A673 (cell line): Measurements from ENCODE around the gene MLC1. TPM values are rescaled to one million over a fixed set of nuclear protein-coding genes. Genes with fewer than 3 reads are reported as not detected.

ENCODE experiments used
- BruUV-seq: library from RNA; stranded (reverse); fragments of 400-500 nt; replicated peaks from 2 replicates; lab custom pipeline; 2021; lab: Mats Ljungman, UMichigan
- CTCF ChIA-PET: fragments of 300-600 bp; sonication (Branson Sonifier 250); formaldehyde crosslinking; loops from one replicate; lab custom pipeline; 2022; ENCODE audit warnings: antibody characterized with exemption; lab: Charles Lee
- POLR2A ChIA-PET: fragments of 300-600 bp; sonication (Branson Sonifier 250); formaldehyde crosslinking; loops from one replicate; lab custom pipeline; 2022; ENCODE audit warnings: antibody characterized with exemption; ENCODE audit not compliant: low non-redundant PET; lab: Charles Lee
- DNase-seq: peaks from one replicate; pipeline ENCODE4 v3.0.0-alpha.2; 2015; ENCODE audit warnings: low spot score
- H3K27ac ChIP-seq: fragments of 200-600 bp; sonication (generic); 2 replicates; pipeline ENCODE4 v1.5.1; 2016; ENCODE audit warnings: mixed run types, low read depth, mild to moderate bottlenecking, mixed read lengths, antibody characterized with exemption, low read length; ENCODE audit not compliant: poor library complexity, severe bottlenecking
- H3K27me3 ChIP-seq: fragments of 200-600 bp; sonication (generic); replicated peaks from 2 replicates; pipeline ENCODE4 v1.6.1; 2017; ENCODE audit warnings: mixed run types, low read depth, mild to moderate bottlenecking, mixed read lengths, antibody characterized with exemption, low read length; ENCODE audit not compliant: insufficient read depth, poor library complexity
- H3K36me3 ChIP-seq: fragments of 200-600 bp; sonication (generic); 2 replicates; pipeline ENCODE4 v1.6.1; 2016; ENCODE audit warnings: mixed run types, mild to moderate bottlenecking, mixed read lengths, antibody characterized with exemption, low read length; ENCODE audit not compliant: insufficient read depth, poor library complexity, severe bottlenecking
- H3K4me1 ChIP-seq: fragments of 200-600 bp; sonication (generic); 2 replicates; pipeline ENCODE4 v1.6.1; 2017; ENCODE audit warnings: mixed run types, mild to moderate bottlenecking, mixed read lengths, antibody characterized with exemption, low read length; ENCODE audit not compliant: insufficient read depth, poor library complexity, severe bottlenecking
- H3K4me3 ChIP-seq: fragments of 200-600 bp; sonication (generic); 2 replicates; pipeline ENCODE4 v1.5.1; 2016; ENCODE audit warnings: low read depth, mixed run types, mild to moderate bottlenecking, mixed read lengths, low read length; ENCODE audit not compliant: poor library complexity, severe bottlenecking
- H3K9me3 ChIP-seq: fragments of 200-600 bp; sonication (generic); 2 replicates; pipeline ENCODE4 v1.6.1; 2016; ENCODE audit warnings: mixed run types, low read depth, mild to moderate bottlenecking, mixed read lengths, antibody characterized with exemption, low read length; ENCODE audit not compliant: poor library complexity, severe bottlenecking
- CTCF ChIP-seq: fragments of 300-800, 200-600 bp; sonication (generic); conservative IDR thresholded peaks from 2 replicates; pipeline ENCODE4 v1.5.1; 2017; ENCODE audit warnings: low read depth, mild to moderate bottlenecking, antibody characterized with exemption, low read length, moderate library complexity, mixed read lengths
- EZH2 ChIP-seq: fragments of 200-600 bp; sonication (generic); IDR thresholded peaks from 2 replicates; pipeline ENCODE4 v1.6.1; 2017; ENCODE audit warnings: borderline replicate concordance, low read depth, mild to moderate bottlenecking, mixed read lengths, antibody characterized with exemption, low read length; ENCODE audit not compliant: poor library complexity, severe bottlenecking
- intact Hi-C: fragments of 100-400 bp; cut with micrococcal nuclease; formaldehyde crosslinking; loops from one replicate; pipeline ENCODE4 v1.10.0; 2022; ENCODE audit not compliant: unreplicated experiment
- total RNA-seq: library from RNA; stranded (reverse); gene quantifications from 2 replicates; pipeline ENCODE4 v1.2.3, GENCODE V29; 2021

MLC1 gene
- total RNA-seq, 1 experiment from 2014 or later: 0.75 TPM

GRCh38 chr22:50070366-50070765 is 14.9 kb downstream of the MLC1 start:
- Histone ChIP-seq H3K9me3 (no peaks in the 10 kb centered on the region), H3K27me3 (peaks cover 2% of the 10 kb centered on the region), H3K4me3 (no peak overlapping the region), H3K27ac (no peak overlapping the region), H3K36me3 (no peaks in the 10 kb centered on the region), H3K4me1 (no peaks in the 10 kb centered on the region)
- intact Hi-C loops: no loop called here
- TF ChIP-seq CTCF (no peak), EZH2 (no peak)
- DNase-seq: no peak
- no TSS peak for BruUV-seq
- CTCF ChIA-PET: no interaction called here
- POLR2A ChIA-PET: no interaction called here

DNA sequence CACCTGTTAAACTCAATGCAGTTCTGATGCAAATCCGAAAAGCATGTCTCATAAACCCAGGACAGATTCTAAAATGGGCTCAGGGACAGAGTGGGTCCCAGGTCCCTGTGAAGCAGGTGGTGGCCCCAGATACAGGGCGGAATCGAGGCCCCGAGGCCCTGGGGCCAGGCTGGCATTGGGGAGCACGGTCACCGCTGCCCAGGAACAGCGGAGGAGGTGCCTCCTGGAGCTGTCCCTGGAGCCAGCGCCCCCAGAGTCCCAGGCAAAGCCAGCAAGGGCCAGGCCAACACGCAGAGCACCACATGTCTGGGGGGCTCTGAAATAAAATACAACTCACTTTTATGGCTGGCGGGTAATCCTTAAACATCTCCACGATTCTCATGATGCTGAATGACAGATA is 17.1 kb downstream of the MLC1 start:
- no TSS peak for BruUV-seq
- Histone ChIP-seq H3K36me3 (no peaks in the 10 kb centered on the region), H3K27me3 (peaks cover 4% of the 10 kb centered on the region), H3K27ac (no peak overlapping the region), H3K9me3 (no peaks in the 10 kb centered on the region), H3K4me3 (no peak overlapping the region), H3K4me1 (no peaks in the 10 kb centered on the region)
- ChIA-PET CTCF (interaction anchor here (0.6 to 0.8 kb wide), 2 partner anchors 87 to 150 kb away, joined by 3 read pairs; no protein-coding TSS in a partner anchor), POLR2A (no interaction called here)
- intact Hi-C loops: no loop called here
- TF ChIP-seq CTCF (no peak), EZH2 (no peak)
- no peak for DNase-seq

DNA sequence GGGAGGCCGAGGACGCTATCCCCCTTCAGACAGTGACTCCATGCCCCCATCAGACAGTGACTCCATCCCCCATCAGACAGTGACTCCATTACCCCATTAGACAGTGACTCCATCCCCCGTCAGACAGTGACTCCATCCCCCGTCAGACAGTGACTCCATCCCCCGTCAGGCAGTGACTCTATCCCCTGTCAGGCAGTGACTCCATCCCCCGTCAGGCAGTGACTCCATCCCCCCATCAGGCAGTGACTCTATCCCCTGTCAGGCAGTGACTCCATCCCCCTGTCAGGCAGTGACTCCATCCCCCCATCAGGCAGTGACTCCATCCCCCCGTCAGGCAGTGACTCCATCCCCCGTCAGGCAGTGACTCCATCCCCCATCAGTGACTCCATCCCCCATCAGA is 18.0 kb downstream of the MLC1 start:
- Histone ChIP-seq H3K27me3 (peaks cover 4% of the 10 kb centered on the region), H3K4me3 (no peak overlapping the region), H3K9me3 (no peaks in the 10 kb centered on the region), H3K4me1 (no peaks in the 10 kb centered on the region), H3K36me3 (no peaks in the 10 kb centered on the region), H3K27ac (no peak overlapping the region)
- intact Hi-C loops: no loop called here
- no peak for DNase-seq
- CTCF ChIA-PET: no interaction called here
- POLR2A ChIA-PET: interaction anchor here (0.5 kb wide), 1 partner anchor 19 kb away, joined by 4 read pairs; no protein-coding TSS in a partner anchor
- TF ChIP-seq EZH2 (no peak), CTCF (no peak)
- no TSS peak for BruUV-seq
